OCI-LY3 (cell line): ENCODE data around the gene KCNMA1.

Experiments used
- H2AFZ ChIP-seq: fragments of 200-600, 300-600 bp; shearing (Covaris generic); 2 replicates; pipeline ENCODE4 v1.6.0; 2014; ENCODE audit warnings: antibody characterized with exemption, low read depth, low read length
- H3K27ac ChIP-seq: fragments of 200-600, 300-600 bp; sonication (generic); 2 replicates; pipeline ENCODE4 v1.5.1; 2014; ENCODE audit warnings: mild to moderate bottlenecking, low read length, moderate library complexity, mixed read lengths
- H3K27me3 ChIP-seq: fragments of 200-600, 300-600 bp; sonication (generic); 2 replicates; pipeline ENCODE4 v1.6.1; 2014; ENCODE audit warnings: low read depth, low read length, mixed read lengths
- H3K36me3 ChIP-seq: fragments of 200-600, 300-600 bp; sonication (generic); replicated peaks from 2 replicates; pipeline ENCODE3; 2014; ENCODE audit warnings: low read depth, low read length, mixed read lengths
- H3K4me1 ChIP-seq: fragments of 300-600, 200-600 bp; sonication (generic); 2 replicates; pipeline ENCODE4 v1.6.1; 2014; ENCODE audit warnings: low read length, mixed read lengths
- H3K4me2 ChIP-seq: fragments of 200-600, 300-600 bp; sonication (generic); 2 replicates; pipeline ENCODE4 v1.6.1; 2014; ENCODE audit warnings: low read length, mixed read lengths
- H3K4me3 ChIP-seq: fragments of 300-600, 200-600 bp; sonication (generic); 2 replicates; pipeline ENCODE4 v1.5.1; 2014; ENCODE audit warnings: antibody characterized with exemption, mild to moderate bottlenecking, low read length, moderate library complexity
- H3K79me2 ChIP-seq: fragments of 300-600, 200-600 bp; shearing (Covaris generic); 2 replicates; pipeline ENCODE4 v1.6.1; 2014; ENCODE audit warnings: mild to moderate bottlenecking, low read length, mixed read lengths
- H3K9ac ChIP-seq: fragments of 300-600, 200-600 bp; shearing (Covaris generic); 2 replicates; pipeline ENCODE4 v1.6.0; 2014; ENCODE audit warnings: mild to moderate bottlenecking, low read length, moderate library complexity
- H3K9me3 ChIP-seq: fragments of 200-600, 300-600 bp; shearing (Covaris generic); 2 replicates; pipeline ENCODE4 v1.6.1; 2014; ENCODE audit warnings: low read length, mixed read lengths; ENCODE audit not compliant: insufficient read depth
- H4K20me1 ChIP-seq: fragments of 200-600, 300-600 bp; sonication (generic); 2 replicates; pipeline ENCODE4 v1.6.1; 2016; ENCODE audit warnings: low read length, mixed read lengths; ENCODE audit not compliant: insufficient read depth
- EZH2phosphoT487 ChIP-seq: fragments of 200-600 bp; shearing (Covaris generic); IDR thresholded peaks from 2 replicates; pipeline ENCODE4 v1.6.1; 2018; ENCODE audit warnings: antibody characterized with exemption, mixed run types, low read depth
- TF ChIP-seq, protein P1 (sequence below): fragments of 200-600, 300-600 bp; sonication (generic); IDR thresholded peaks from 2 replicates; pipeline ENCODE4 v1.5.1; 2014; ENCODE audit warnings: antibody characterized with exemption, low read length, low read depth

The KCNMA1 gene

GRCh38 chr10:77241350-77241725 lies 396.3 kb downstream of the KCNMA1 start:
- Histone ChIP-seq H3K27me3 (no peaks in the 10 kb centered on the region), H3K9ac (no peak overlapping the region), H2AFZ (no peak overlapping the region), H3K4me2 (no peak overlapping the region), H3K4me1 (peaks cover 14% of the 10 kb centered on the region), H3K36me3 (no peaks in the 10 kb centered on the region), H3K27ac (no peak overlapping the region), H3K4me3 (no peak overlapping the region), H3K79me2 (no peaks in the 10 kb centered on the region), H4K20me1 (peaks cover 20% of the 10 kb centered on the region), H3K9me3 (no peaks in the 10 kb centered on the region)
- TF ChIP-seq, protein P1, sequence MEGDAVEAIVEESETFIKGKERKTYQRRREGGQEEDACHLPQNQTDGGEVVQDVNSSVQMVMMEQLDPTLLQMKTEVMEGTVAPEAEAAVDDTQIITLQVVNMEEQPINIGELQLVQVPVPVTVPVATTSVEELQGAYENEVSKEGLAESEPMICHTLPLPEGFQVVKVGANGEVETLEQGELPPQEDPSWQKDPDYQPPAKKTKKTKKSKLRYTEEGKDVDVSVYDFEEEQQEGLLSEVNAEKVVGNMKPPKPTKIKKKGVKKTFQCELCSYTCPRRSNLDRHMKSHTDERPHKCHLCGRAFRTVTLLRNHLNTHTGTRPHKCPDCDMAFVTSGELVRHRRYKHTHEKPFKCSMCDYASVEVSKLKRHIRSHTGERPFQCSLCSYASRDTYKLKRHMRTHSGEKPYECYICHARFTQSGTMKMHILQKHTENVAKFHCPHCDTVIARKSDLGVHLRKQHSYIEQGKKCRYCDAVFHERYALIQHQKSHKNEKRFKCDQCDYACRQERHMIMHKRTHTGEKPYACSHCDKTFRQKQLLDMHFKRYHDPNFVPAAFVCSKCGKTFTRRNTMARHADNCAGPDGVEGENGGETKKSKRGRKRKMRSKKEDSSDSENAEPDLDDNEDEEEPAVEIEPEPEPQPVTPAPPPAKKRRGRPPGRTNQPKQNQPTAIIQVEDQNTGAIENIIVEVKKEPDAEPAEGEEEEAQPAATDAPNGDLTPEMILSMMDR, result no peak
- no peak for TF ChIP-seq EZH2phosphoT487

- H3K27ac ChIP-seq, result no peak overlapping the region
Measured at GRCh38 chr10:77240706-77241349, 396.8 kb downstream of the KCNMA1 start.

GRCh38 chr10:77240041-77240652 lies 397.5 kb downstream of the KCNMA1 start:
- peaks cover 18% of the 10 kb centered on the region for H4K20me1 ChIP-seq
- H3K79me2 ChIP-seq, result no peaks in the 10 kb centered on the region
- H3K4me3 ChIP-seq, result no peak overlapping the region
- no peak overlapping the region for H3K9ac ChIP-seq
- no peaks in the 10 kb centered on the region for H3K27me3 ChIP-seq
- H3K4me1 ChIP-seq, result peaks cover 14% of the 10 kb centered on the region
- H3K4me2 ChIP-seq, result no peak overlapping the region
- H2AFZ ChIP-seq, result no peak overlapping the region
- H3K9me3 ChIP-seq, result no peaks in the 10 kb centered on the region
- no peaks in the 10 kb centered on the region for H3K36me3 ChIP-seq
- H3K27ac ChIP-seq, result no peak overlapping the region
- no peak for TF ChIP-seq EZH2phosphoT487

More at GRCh38 chr10:77240706-77241349, 396.8 kb downstream of the KCNMA1 start:
- no peak overlapping the region for H3K4me2 ChIP-seq
- no peak overlapping the region for H2AFZ ChIP-seq
- TF ChIP-seq, protein P1, result no peak
- no peak for TF ChIP-seq EZH2phosphoT487
- H4K20me1 ChIP-seq, result peaks cover 18% of the 10 kb centered on the region
- H3K4me3 ChIP-seq, result no peak overlapping the region
- no peaks in the 10 kb centered on the region for H3K9me3 ChIP-seq
- H3K4me1 ChIP-seq, result peaks cover 14% of the 10 kb centered on the region
- H3K79me2 ChIP-seq, result no peaks in the 10 kb centered on the region
- H3K36me3 ChIP-seq, result no peaks in the 10 kb centered on the region
- H3K27me3 ChIP-seq, result no peaks in the 10 kb centered on the region
- H3K9ac ChIP-seq, result no peak overlapping the region

DNA sequence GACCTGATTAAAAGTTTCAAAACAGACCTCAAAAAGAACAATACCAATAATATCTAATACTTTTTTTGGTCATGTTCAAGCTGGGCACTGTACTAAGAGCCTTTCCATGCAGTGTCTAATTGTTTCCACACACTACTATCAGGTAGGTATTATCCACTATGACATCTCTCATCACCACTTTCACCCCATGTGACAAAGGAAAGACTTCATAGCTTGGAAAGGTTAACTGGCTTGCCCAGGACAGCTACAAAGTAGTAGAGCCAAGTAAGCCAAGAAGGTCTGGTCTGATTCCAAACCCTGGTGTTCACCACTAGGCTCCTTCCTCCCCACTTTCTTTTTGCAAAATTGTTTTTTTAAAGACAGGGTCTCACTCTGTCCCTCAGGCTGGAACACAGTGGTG lies 400.5 kb downstream of the KCNMA1 start:
- H3K9ac ChIP-seq, result no peak overlapping the region
- H3K36me3 ChIP-seq, result no peaks in the 10 kb centered on the region
- H2AFZ ChIP-seq, result no peak overlapping the region
- peaks cover 3% of the 10 kb centered on the region; the same call in 1 of the 2 replicates for H4K20me1 ChIP-seq
- H3K79me2 ChIP-seq, result no peaks in the 10 kb centered on the region
- H3K4me3 ChIP-seq, result no peak overlapping the region
- no peak overlapping the region for H3K27ac ChIP-seq
- H3K4me1 ChIP-seq, result peaks cover 3% of the 10 kb centered on the region
- no peaks in the 10 kb centered on the region for H3K27me3 ChIP-seq
- TF ChIP-seq, protein P1, result no peak
- TF ChIP-seq EZH2phosphoT487, result no peak
- H3K9me3 ChIP-seq, result no peaks in the 10 kb centered on the region
- H3K4me2 ChIP-seq, result no peak overlapping the region
